IMR-90 (cell line): Measurements from ENCODE around the gene TMEM204. TPM values are rescaled to one million over a fixed set of nuclear protein-coding genes. Genes with fewer than 3 reads are reported as not detected.

Experiments used
- ATAC-seq: fragments of 200-7000 bp; cut with Tn5 transposase; 2 replicates; pipeline ENCODE4 v1.9.1; 2020; ENCODE audit warnings: low read depth, mild to moderate bottlenecking, moderate library complexity
- BruUV-seq: library from RNA; stranded (reverse); fragments of 400-500 nt; replicated peaks from 2 replicates; lab custom pipeline; 2021; lab: Mats Ljungman, UMichigan
- CTCF ChIA-PET: fragments of 300-600 bp; formaldehyde crosslinking; extraction: SDS; loops from one replicate; lab custom pipeline; 2021; ENCODE audit warnings: antibody characterized with exemption; lab: Yijun Ruan, JAX
- POLR2A ChIA-PET: fragments of 300-600 bp; sonication (Branson Sonifier 250); formaldehyde crosslinking; loops from one replicate; lab custom pipeline; 2022; ENCODE audit warnings: antibody characterized with exemption; ENCODE audit not compliant: unreplicated experiment; lab: Charles Lee
- DNase-seq: peaks from one replicate; pipeline ENCODE4 v3.0.0; 2013
- H2AFZ ChIP-seq: replicated peaks from 2 replicates; pipeline ENCODE3; 2013; ENCODE audit warnings: low read length, mild to moderate bottlenecking; ENCODE audit not compliant: poor library complexity
- H2AK5ac ChIP-seq: 2 replicates; pipeline ENCODE4 v1.6.1; 2013; ENCODE audit warnings: low read depth, low read length, inconsistent platforms
- H2AK9ac ChIP-seq: replicated peaks from 2 replicates; pipeline ENCODE3; 2013; ENCODE audit warnings: mild to moderate bottlenecking, low read depth, low read length, moderate library complexity; ENCODE audit not compliant: poor library complexity
- H2BK120ac ChIP-seq: 2 replicates; pipeline ENCODE4 v1.6.1; 2013; ENCODE audit warnings: low read depth, low read length, inconsistent platforms
- H2BK15ac ChIP-seq: 3 replicates; pipeline ENCODE4 v1.6.1; 2013; ENCODE audit warnings: low read depth, low read length, inconsistent platforms
- H2BK20ac ChIP-seq: 2 replicates; pipeline ENCODE4 v1.6.1; 2013; ENCODE audit warnings: low read depth, mild to moderate bottlenecking, inconsistent platforms, low read length, moderate library complexity
- H2BK5ac ChIP-seq: 2 replicates; pipeline ENCODE4 v1.6.1; 2013; ENCODE audit warnings: mild to moderate bottlenecking, low read depth, low read length, inconsistent platforms; ENCODE audit not compliant: poor library complexity, severe bottlenecking
- H3K14ac ChIP-seq: replicated peaks from 2 replicates; pipeline ENCODE4 v1.6.1; 2013; ENCODE audit warnings: low read depth, low read length, inconsistent platforms
- H3K18ac ChIP-seq: 2 replicates; pipeline ENCODE4 v1.6.1; 2013; ENCODE audit warnings: low read depth, low read length, control low read depth
- H3K23ac ChIP-seq: 2 replicates; pipeline ENCODE4 v1.6.1; 2013; ENCODE audit warnings: low read depth, low read length, inconsistent platforms
- H3K27ac ChIP-seq: 2 replicates; pipeline ENCODE4 v1.5.1; 2013; ENCODE audit warnings: mild to moderate bottlenecking, control low read depth, low read length; ENCODE audit not compliant: insufficient read depth
- H3K27me3 ChIP-seq: 2 replicates; pipeline ENCODE4 v1.6.1; 2013; ENCODE audit warnings: low read length; ENCODE audit not compliant: control insufficient read depth, insufficient read depth
- H3K36me3 ChIP-seq: 2 replicates; pipeline ENCODE4 v1.6.1; 2013; ENCODE audit warnings: low read length, mixed read lengths; ENCODE audit not compliant: control insufficient read depth, insufficient read depth
- H3K4ac ChIP-seq: 2 replicates; pipeline ENCODE4 v1.6.1; 2013; ENCODE audit warnings: low read depth, low read length, inconsistent platforms
- H3K4me1 ChIP-seq: 2 replicates; pipeline ENCODE4 v1.6.1; 2013; ENCODE audit warnings: low read length, mixed read lengths; ENCODE audit not compliant: control insufficient read depth, insufficient read depth
- H3K4me2 ChIP-seq: 2 replicates; pipeline ENCODE4 v1.6.1; 2013; ENCODE audit warnings: low read depth, mild to moderate bottlenecking, control low read depth, low read length, moderate library complexity
- H3K4me3 ChIP-seq: 2 replicates; pipeline ENCODE4 v1.5.1; 2013; ENCODE audit warnings: low read depth, mild to moderate bottlenecking, control low read depth, low read length, moderate library complexity; ENCODE audit not compliant: insufficient read depth
- H3K56ac ChIP-seq: 2 replicates; pipeline ENCODE4 v1.6.1; 2013; ENCODE audit warnings: low read length, inconsistent platforms; ENCODE audit not compliant: insufficient read depth; ENCODE audit errors: extremely low read depth
- H3K79me1 ChIP-seq, 2 experiments: 2 replicates each; pipeline ENCODE4 v1.6.1; 2013; ENCODE audit warnings: low read length in 2 of 2, inconsistent platforms in 1 of 2, low read depth in 1 of 2
- H3K9ac ChIP-seq: 2 replicates; pipeline ENCODE4 v1.6.1; 2013; ENCODE audit warnings: low read depth, low read length, control low read depth
- H3K9me1 ChIP-seq: 2 replicates; pipeline ENCODE4 v1.6.1; 2013; ENCODE audit warnings: low read length, inconsistent platforms; ENCODE audit not compliant: insufficient read depth
- H3K9me3 ChIP-seq: 2 replicates; pipeline ENCODE4 v1.6.1; 2013; ENCODE audit warnings: low read length; ENCODE audit not compliant: control insufficient read depth, insufficient read depth
- H4K20me1 ChIP-seq: 2 replicates; pipeline ENCODE4 v1.6.1; 2013; ENCODE audit warnings: low read length, inconsistent platforms; ENCODE audit not compliant: insufficient read depth
- H4K5ac ChIP-seq: 2 replicates; pipeline ENCODE4 v1.6.1; 2013; ENCODE audit warnings: mild to moderate bottlenecking, low read depth, low read length, control low read depth
- H4K8ac ChIP-seq, 2 experiments: 2 replicates each; pipeline ENCODE4 v1.6.1; 2013; ENCODE audit warnings: low read depth in 2 of 2, low read length in 2 of 2, control low read depth in 1 of 2, inconsistent platforms in 1 of 2
- H4K91ac ChIP-seq: 2 replicates; pipeline ENCODE4 v1.6.1; 2013; ENCODE audit warnings: low read depth, low read length, inconsistent platforms; ENCODE audit not compliant: insufficient read depth
- BHLHE40 ChIP-seq: fragments of 150-350 bp; IDR thresholded peaks from 2 replicates; pipeline ENCODE4 v1.6.1; 2016; ENCODE audit warnings: mild to moderate bottlenecking, low read depth, low read length
- CEBPB ChIP-seq: IDR thresholded peaks from 2 replicates; pipeline ENCODE4 v1.6.1; 2012; ENCODE audit warnings: low read depth, low read length, improper control_type of control experiment
- CHD1 ChIP-seq: IDR thresholded peaks from 2 replicates; pipeline ENCODE4 v1.6.1; 2012; ENCODE audit warnings: low read depth, low read length, improper control_type of control experiment
- CTCF ChIP-seq: conservative IDR thresholded peaks from 2 replicates; pipeline ENCODE4 v1.5.1; 2012; ENCODE audit warnings: mild to moderate bottlenecking, low read depth, low read length, improper control_type of control experiment
- ELK1 ChIP-seq: fragments of 150-350 bp; IDR thresholded peaks from 2 replicates; pipeline ENCODE4 v1.6.1; 2016; ENCODE audit warnings: low read depth, mild to moderate bottlenecking, low read length, moderate library complexity, borderline replicate concordance
- FOS ChIP-seq: fragments of 150-350 bp; IDR thresholded peaks from 2 replicates; pipeline ENCODE4 v1.6.1; 2016; ENCODE audit warnings: low read depth, low read length
- MAFK ChIP-seq: IDR thresholded peaks from 2 replicates; pipeline ENCODE4 v1.6.1; 2012; ENCODE audit warnings: low read depth, low read length, improper control_type of control experiment
- MAZ ChIP-seq: IDR thresholded peaks from 2 replicates; pipeline ENCODE4 v1.6.1; 2012; ENCODE audit warnings: low read depth, mild to moderate bottlenecking, low read length, improper control_type of control experiment, moderate library complexity, borderline replicate concordance
- MXI1 ChIP-seq: IDR thresholded peaks from 2 replicates; pipeline ENCODE4 v1.6.1; 2012; ENCODE audit warnings: low read depth, mild to moderate bottlenecking, low read length, moderate library complexity, borderline replicate concordance
- NFE2L2 ChIP-seq: fragments of 150-350 bp; IDR thresholded peaks from 2 replicates; pipeline ENCODE4 v1.6.1; 2016; ENCODE audit warnings: low read depth, mild to moderate bottlenecking, low read length
- POLR2A ChIP-seq: IDR thresholded peaks from 2 replicates; pipeline ENCODE4 v1.6.1; 2012; ENCODE audit warnings: mild to moderate bottlenecking, low read depth, low read length
- RAD21 ChIP-seq: IDR thresholded peaks from 2 replicates; pipeline ENCODE4 v1.6.1; 2012; ENCODE audit warnings: low read length, improper control_type of control experiment
- RCOR1 ChIP-seq: IDR thresholded peaks from 2 replicates; pipeline ENCODE4 v1.6.1; 2012; ENCODE audit warnings: mild to moderate bottlenecking, low read length, improper control_type of control experiment; ENCODE audit not compliant: insufficient replicate concordance
- RFX5 ChIP-seq: IDR thresholded peaks from 2 replicates; pipeline ENCODE4 v1.8.0; 2012; ENCODE audit warnings: low read depth, mild to moderate bottlenecking, low read length, moderate library complexity
- SMC3 ChIP-seq: fragments of 150-350 bp; IDR thresholded peaks from 2 replicates; pipeline ENCODE4 v1.6.1; 2016; ENCODE audit warnings: low read depth, mild to moderate bottlenecking, antibody characterized with exemption, low read length, moderate library complexity
- USF2 ChIP-seq: fragments of 150-350 bp; IDR thresholded peaks from 2 replicates; pipeline ENCODE4 v1.6.1; 2017; ENCODE audit warnings: mild to moderate bottlenecking, antibody characterized with exemption, low read length, low read depth
- WGBS, 2 experiments: methylation state at CpG; one replicate each; pipeline versions ENCODE4 v1.1.5 to v1.1.7; 2013; ENCODE audit warnings: missing lambda C conversion rate in 2 of 2; ENCODE audit not compliant: insufficient read length in 1 of 2; ENCODE audit errors: extremely low coverage in 2 of 2; 5-methylcytosine and 5-hydroxymethylcytosine counted together
- dilution Hi-C: fragments of 300-500 bp; cut with HindIII; formaldehyde crosslinking; loops from one replicate; pipeline ENCODE4 v1.14.3; 2018; ENCODE audit warnings: low sequenced_read_pairs; ENCODE audit not compliant: unreplicated experiment
- in situ Hi-C: fragments of 300-500 bp; cut with MboI; formaldehyde crosslinking; loops from 3 replicates; pipeline ENCODE4 v1.14.3; 2019; ENCODE audit warnings: low sequenced_read_pairs, inconsistent platforms, mixed read lengths
- intact Hi-C: fragments of 100-400 bp; cut with micrococcal nuclease; formaldehyde crosslinking; loops from 2 replicates; pipeline ENCODE4 v1.10.0; 2022
- polyA plus RNA-seq, 3 experiments: library from polyadenylated mRNA; depleted of rRNA; stranded (reverse); fragments of >200 nt; gene quantifications; 2 replicates each; pipeline ENCODE4 v1.2.3, GENCODE V29; 2012; ENCODE audit warnings: low replicate concordance in 1 of 3
- total RNA-seq: library from RNA; depleted of rRNA; stranded (reverse); fragments of >200 nt; gene quantifications from 2 replicates; pipeline ENCODE4 v1.2.3, GENCODE V29; 2012

Gene TMEM204
- total and polyA plus RNA-seq, 2 of the 4 experiments (the other 2 are of a cell fraction), result 7.0 to 12.3 TPM

GRCh38 chr16:1572673-1573072 is 39.2 kb downstream of the TMEM204 start:
- ATAC-seq, result no peak
- Histone ChIP-seq H2AK9ac (peak overlapping the region; percentile 28), H4K8ac (no peak overlapping the region), H2AFZ (no peak overlapping the region), H3K14ac (no peak overlapping the region), H3K4me3 (no peak overlapping the region), H3K9me1 (peaks cover 3% of the 10 kb centered on the region; the same call in 1 of the 2 replicates), H2BK20ac (no peak overlapping the region), H3K27ac (no peak overlapping the region), H3K79me1 (no peaks in the 10 kb centered on the region), H4K91ac (no peak overlapping the region), H3K4me1 (no peaks in the 10 kb centered on the region), H4K20me1 (no peaks in the 10 kb centered on the region), H2BK5ac (no peak overlapping the region), H3K9me3 (no peaks in the 10 kb centered on the region), H3K9ac (no peak overlapping the region), H3K23ac (no peak overlapping the region), H3K27me3 (no peaks in the 10 kb centered on the region), H4K5ac (no peak overlapping the region), H2BK15ac (no peak overlapping the region), H3K18ac (no peak overlapping the region), H3K36me3 (peaks cover 15% of the 10 kb centered on the region; the same call in 1 of the 2 replicates), H2BK120ac (no peak overlapping the region), H2AK5ac (no peak overlapping the region), H3K4ac (no peak overlapping the region), H3K4me2 (no peak overlapping the region), H3K56ac (no peak overlapping the region)
- WGBS, 2 experiments, result no CpG with 5 or more reads among the region's 7 CpGs
- ChIA-PET POLR2A (no interaction called here), CTCF (interaction anchor here (0.6 kb wide), 1 partner anchor 29 kb away, joined by 3 read pairs; no protein-coding TSS in a partner anchor)
- in situ Hi-C loops (no loop called here), dilution Hi-C loops (no loop called here), intact Hi-C loops (no loop called here)
- no peak for TF ChIP-seq RCOR1
- TF ChIP-seq SMC3, result no peak
- no peak for TF ChIP-seq RFX5
- TF ChIP-seq FOS, result no peak
- TF ChIP-seq MAZ, result no peak
- TF ChIP-seq NFE2L2, result no peak
- no peak for TF ChIP-seq CTCF
- TF ChIP-seq MXI1, result no peak
- TF ChIP-seq CEBPB, result no peak
- TF ChIP-seq MAFK, result no peak
- TF ChIP-seq POLR2A, result no peak
- no peak for TF ChIP-seq BHLHE40
- TF ChIP-seq ELK1, result no peak
- no peak for TF ChIP-seq RAD21
- no peak for TF ChIP-seq USF2
- no peak for TF ChIP-seq CHD1
- DNase-seq, result no peak
- no TSS peak for BruUV-seq
